Measurements from ENCODE around the gene MAP3K8.
"Not testable (repeated sequence)": the region's sequence is repeated elsewhere in the genome, so short reads cannot be mapped to it uniquely, and the experiment has no call there.

Gene MAP3K8

GRCh38 chr10:30453764-30454527 is 20.0 kb downstream of the MAP3K8 start:
- DNase-seq: no peak

- no peak for DNase-seq
Observed at GRCh38 chr10:30454744-30455510, 20.9 kb downstream of the MAP3K8 start.

- no peak for DNase-seq
Observed at GRCh38 chr10:30455816-30456215, 21.8 kb downstream of the MAP3K8 start.

- no peak for DNase-seq
Observed at GRCh38 chr10:30456266-30456665, 22.3 kb downstream of the MAP3K8 start.

- no peak for DNase-seq
Observed at GRCh38 chr10:30459283-30459682, 25.3 kb downstream of the MAP3K8 start.

- DNase-seq: no peak
Observed at GRCh38 chr10:30460121-30460520, 26.1 kb downstream of the MAP3K8 start.

GRCh38 chr10:30462513-30462912 is 28.5 kb downstream of the MAP3K8 start:
- DNase-seq: no peak

- DNase-seq: no peak
Observed at GRCh38 chr10:30463944-30464451, 30.0 kb downstream of the MAP3K8 start.

- DNase-seq: no peak
Observed at GRCh38 chr10:30464675-30465074, 30.7 kb downstream of the MAP3K8 start.

- no peak for DNase-seq
Observed at GRCh38 chr10:30466445-30466844, 32.5 kb downstream of the MAP3K8 start.

- no peak for DNase-seq
Observed at GRCh38 chr10:30467651-30468338, 33.8 kb downstream of the MAP3K8 start.

- no peak for DNase-seq
Observed at GRCh38 chr10:30472414-30473155, 38.6 kb downstream of the MAP3K8 start.

GRCh38 chr10:30475515-30475914 is 41.5 kb downstream of the MAP3K8 start:
- DNase-seq: not testable (repeated sequence)

- no peak for DNase-seq
Observed at GRCh38 chr10:30476511-30477155, 42.6 kb downstream of the MAP3K8 start.

GRCh38 chr10:30479513-30479912 is 45.5 kb downstream of the MAP3K8 start:
- not testable (repeated sequence) for DNase-seq

- DNase-seq: no peak
Observed at GRCh38 chr10:30481603-30482002, 47.6 kb downstream of the MAP3K8 start.

- no peak for DNase-seq
Observed at GRCh38 chr10:30488316-30488715, 54.3 kb downstream of the MAP3K8 start.

- DNase-seq: no peak
Observed at GRCh38 chr10:30489346-30489745, 55.4 kb downstream of the MAP3K8 start.

GRCh38 chr10:30490289-30491000 is 56.5 kb downstream of the MAP3K8 start:
- DNase-seq: no peak

- DNase-seq: no peak
Observed at GRCh38 chr10:30491204-30491915, 57.4 kb downstream of the MAP3K8 start.

Data from NCI-H2029 treated with DMSO at 0.1 percent for 48 hours (cell line).